Activated CD8-positive, alpha-beta memory T cell treated with anti-CD3 and anti-CD28 coated beads for 36 hours (primary cell): ENCODE results near the gene NAT8L. TPM values are rescaled to one million over a fixed set of nuclear protein-coding genes. Genes with fewer than 3 reads are reported as not detected.

Experiments used
- CTCF ChIA-PET: fragments of 350-600 bp; sonication (Branson Sonifier 250); formaldehyde crosslinking; loops from one replicate; lab custom pipeline; 2021; ENCODE audit warnings: antibody characterized with exemption; lab: Charles Lee
- POLR2A ChIA-PET: fragments of 350-600 bp; sonication (Branson Sonifier 250); formaldehyde crosslinking; loops from one replicate; lab custom pipeline; 2021; ENCODE audit warnings: antibody characterized with exemption; lab: Charles Lee
- total RNA-seq, 2 experiments: library from RNA; stranded (reverse); gene quantifications; one replicate each; pipeline ENCODE4 v1.2.3, GENCODE V29; 2021

Gene NAT8L
- total RNA-seq, 2 experiments from 2014 or later, result 0.59 to 0.65 TPM

- ChIA-PET POLR2A (no interaction called here), CTCF (no interaction called here)
These were observed 23.5 kb downstream of the NAT8L start for GRCh38 chr4:2082627-2083026.

- CTCF ChIA-PET, result no interaction called here
- POLR2A ChIA-PET, result no interaction called here
These were observed 24.1 kb downstream of the NAT8L start for GRCh38 chr4:2083116-2083825.

GRCh38 chr4:2083826-2084160, 24.7 kb downstream of the NAT8L start:
- ChIA-PET POLR2A (no interaction called here), CTCF (no interaction called here)

GRCh38 chr4:2084316-2084715, 25.2 kb downstream of the NAT8L start:
- ChIA-PET POLR2A (no interaction called here), CTCF (no interaction called here)

GRCh38 chr4:2085496-2085901, 26.4 kb downstream of the NAT8L start:
- CTCF ChIA-PET, result no interaction called here
- POLR2A ChIA-PET, result no interaction called here

- ChIA-PET POLR2A (no interaction called here), CTCF (no interaction called here)
These were observed 28.0 kb downstream of the NAT8L start for GRCh38 chr4:2087170-2087569.

GRCh38 chr4:2089222-2089621, 30.1 kb downstream of the NAT8L start:
- POLR2A ChIA-PET, result no interaction called here

GRCh38 chr4:2090642-2091041, 31.5 kb downstream of the NAT8L start:
- POLR2A ChIA-PET, result no interaction called here

More at GRCh38 chr4:2089222-2089621, 30.1 kb downstream of the NAT8L start:
- CTCF ChIA-PET, result no interaction called here

GRCh38 chr4:2091990-2092668, 33.0 kb downstream of the NAT8L start:
- CTCF ChIA-PET, result no interaction called here

More at GRCh38 chr4:2090642-2091041, 31.5 kb downstream of the NAT8L start:
- CTCF ChIA-PET, result no interaction called here

GRCh38 chr4:2092669-2093053, 33.5 kb downstream of the NAT8L start:
- POLR2A ChIA-PET, result no interaction called here
- CTCF ChIA-PET, result no interaction called here

More at GRCh38 chr4:2091990-2092668, 33.0 kb downstream of the NAT8L start:
- POLR2A ChIA-PET, result no interaction called here

GRCh38 chr4:2093265-2093664, 34.1 kb downstream of the NAT8L start:
- POLR2A ChIA-PET, result no interaction called here

GRCh38 chr4:2094545-2094944, 35.4 kb downstream of the NAT8L start:
- CTCF ChIA-PET, result no interaction called here
- POLR2A ChIA-PET, result no interaction called here

More at GRCh38 chr4:2093265-2093664, 34.1 kb downstream of the NAT8L start:
- CTCF ChIA-PET, result no interaction called here

- ChIA-PET POLR2A (no interaction called here), CTCF (no interaction called here)
These were observed 36.3 kb downstream of the NAT8L start for GRCh38 chr4:2095236-2096072.

- CTCF ChIA-PET, result no interaction called here
These were observed 37.0 kb downstream of the NAT8L start for GRCh38 chr4:2096073-2096609.

GRCh38 chr4:2101346-2102044, 42.4 kb downstream of the NAT8L start:
- ChIA-PET CTCF (no interaction called here), POLR2A (no interaction called here)

More at GRCh38 chr4:2096073-2096609, 37.0 kb downstream of the NAT8L start:
- POLR2A ChIA-PET, result no interaction called here

GRCh38 chr4:2102045-2102883, 43.1 kb downstream of the NAT8L start:
- ChIA-PET POLR2A (no interaction called here), CTCF (no interaction called here)

GRCh38 chr4:2103127-2103842, 44.2 kb downstream of the NAT8L start:
- ChIA-PET CTCF (no interaction called here), POLR2A (no interaction called here)
